ENCODE data around the gene KCNQ4. TPM values are rescaled to one million over a fixed set of nuclear protein-coding genes. Genes with fewer than 3 reads are reported as not detected.

KCNQ4 gene
- polyA plus RNA-seq, 3 donors, result 0.13 TPM; not detected in 2

- 100% methylated on average over 1 of the region's 3 CpGs for WGBS (ENCODE audit: insufficient coverage)
- Histone ChIP-seq H3K79me2 (ENCODE audit: insufficient read depth, low read length) (no peaks in the 10 kb centered on the region), H3K27me3 (ENCODE audit: control insufficient read depth in 2 of 2, insufficient read depth in 2 of 2, low read length in 2 of 2) (peaks cover 6 to 12% of the 10 kb centered on the region in 2 donors), H3K9ac (ENCODE audit: insufficient read depth, low read length, poor library complexity, severe bottlenecking) (no peak overlapping the region), H3K27ac (ENCODE audit: low read depth in 1 of 2, low read length in 2 of 2) (no peak overlapping the region), H3K4me3 (replicated peaks in 1 of 3; ENCODE audit: low read depth in 2 of 3, low read length in 3 of 3) (no peak overlapping the region), H3K9me3 (replicated peaks in 1 of 2; ENCODE audit: control insufficient read depth in 1 of 2, insufficient read depth in 1 of 2, low read length in 2 of 2) (no peaks in the 10 kb centered on the region), H4K20me1 (ENCODE audit: insufficient read depth, low read length) (no peaks in the 10 kb centered on the region), H2AFZ (ENCODE audit: insufficient read depth, low read depth, low read length, poor library complexity, severe bottlenecking) (no peak overlapping the region), H3K36me3 (replicated peaks in 1 of 2; ENCODE audit: control insufficient read depth in 1 of 2, insufficient read depth in 2 of 2, low read length in 2 of 2) (no peaks in the 10 kb centered on the region), H3K4me1 (ENCODE audit: control insufficient read depth in 1 of 2, insufficient read depth in 2 of 2, low read length in 2 of 2) (peaks cover 0 to 7% of the 10 kb centered on the region in 2 donors), H3K4me2 (replicated peaks; ENCODE audit: extremely low read depth, low read length, poor library complexity, severe bottlenecking) (no peak overlapping the region)
- DNase-seq, result no peak
- peaks cover 20% of the 10 kb centered on the region for H3K4me1 Mint-ChIP-seq
- peaks cover 0 to 6% of the 10 kb centered on the region in 2 donors for H3K36me3 Mint-ChIP-seq
- TF ChIP-seq, protein P1, sequence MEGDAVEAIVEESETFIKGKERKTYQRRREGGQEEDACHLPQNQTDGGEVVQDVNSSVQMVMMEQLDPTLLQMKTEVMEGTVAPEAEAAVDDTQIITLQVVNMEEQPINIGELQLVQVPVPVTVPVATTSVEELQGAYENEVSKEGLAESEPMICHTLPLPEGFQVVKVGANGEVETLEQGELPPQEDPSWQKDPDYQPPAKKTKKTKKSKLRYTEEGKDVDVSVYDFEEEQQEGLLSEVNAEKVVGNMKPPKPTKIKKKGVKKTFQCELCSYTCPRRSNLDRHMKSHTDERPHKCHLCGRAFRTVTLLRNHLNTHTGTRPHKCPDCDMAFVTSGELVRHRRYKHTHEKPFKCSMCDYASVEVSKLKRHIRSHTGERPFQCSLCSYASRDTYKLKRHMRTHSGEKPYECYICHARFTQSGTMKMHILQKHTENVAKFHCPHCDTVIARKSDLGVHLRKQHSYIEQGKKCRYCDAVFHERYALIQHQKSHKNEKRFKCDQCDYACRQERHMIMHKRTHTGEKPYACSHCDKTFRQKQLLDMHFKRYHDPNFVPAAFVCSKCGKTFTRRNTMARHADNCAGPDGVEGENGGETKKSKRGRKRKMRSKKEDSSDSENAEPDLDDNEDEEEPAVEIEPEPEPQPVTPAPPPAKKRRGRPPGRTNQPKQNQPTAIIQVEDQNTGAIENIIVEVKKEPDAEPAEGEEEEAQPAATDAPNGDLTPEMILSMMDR (IDR thresholded peaks at IDR 0.05), result no peak
- H3K9me3 Mint-ChIP-seq, result peaks cover 0 to 6% (median 4%) of the 10 kb centered on the region in 7 donors
- peaks cover 19 to 24% (median 20%) of the 10 kb centered on the region in 3 donors for H3K27me3 Mint-ChIP-seq (ENCODE audit: low read depth in 3 of 3)
- H3K27ac Mint-ChIP-seq, result no peak overlapping the region
- intact Hi-C loops (cut with micrococcal nuclease), result loop anchor here (10.0 kb wide), 2 partner anchors 238 to 248 kb away; no protein-coding TSS in a partner anchor
- H3K4me3 Mint-ChIP-seq, result no peak overlapping the region
These were observed 59.1 kb downstream of the KCNQ4 start for GRCh38 chr1:40842691-40843090.

DNA sequence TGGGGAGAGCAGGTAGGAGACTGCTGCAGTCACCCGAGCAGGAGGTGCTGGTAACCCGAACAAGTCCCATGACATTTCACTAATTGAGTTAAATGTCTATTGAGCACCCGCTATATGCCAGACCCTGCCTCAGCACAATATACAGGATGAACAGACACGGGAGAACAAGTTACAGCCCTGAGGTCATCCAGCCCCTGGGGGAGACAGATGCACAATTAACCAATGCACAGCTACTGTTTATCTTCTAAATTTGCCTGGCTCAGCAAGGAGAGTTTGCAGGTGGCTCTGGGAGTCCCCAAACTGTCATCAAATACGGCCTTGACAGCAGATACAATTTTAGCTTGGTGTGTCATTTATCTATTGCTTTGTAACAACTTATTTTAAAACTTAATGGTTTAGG is 60.5 kb downstream of the KCNQ4 start:
- Histone ChIP-seq H3K9ac (ENCODE audit: insufficient read depth, low read length, poor library complexity, severe bottlenecking) (no peak overlapping the region), H2AFZ (ENCODE audit: insufficient read depth, low read depth, low read length, poor library complexity, severe bottlenecking) (no peak overlapping the region), H3K27ac (ENCODE audit: low read depth in 1 of 2, low read length in 2 of 2) (no peak overlapping the region), H3K9me3 (replicated peaks in 1 of 2; ENCODE audit: control insufficient read depth in 1 of 2, insufficient read depth in 1 of 2, low read length in 2 of 2) (no peaks in the 10 kb centered on the region), H4K20me1 (ENCODE audit: insufficient read depth, low read length) (no peaks in the 10 kb centered on the region), H3K4me3 (replicated peaks in 1 of 3; ENCODE audit: low read depth in 2 of 3, low read length in 3 of 3) (no peak overlapping the region), H3K27me3 (ENCODE audit: control insufficient read depth in 2 of 2, insufficient read depth in 2 of 2, low read length in 2 of 2) (peaks cover 6 to 12% of the 10 kb centered on the region in 2 donors), H3K4me1 (ENCODE audit: control insufficient read depth in 1 of 2, insufficient read depth in 2 of 2, low read length in 2 of 2) (peaks cover 0 to 7% of the 10 kb centered on the region in 2 donors), H3K79me2 (ENCODE audit: insufficient read depth, low read length) (no peaks in the 10 kb centered on the region), H3K4me2 (replicated peaks; ENCODE audit: extremely low read depth, low read length, poor library complexity, severe bottlenecking) (no peak overlapping the region), H3K36me3 (replicated peaks in 1 of 2; ENCODE audit: control insufficient read depth in 1 of 2, insufficient read depth in 2 of 2, low read length in 2 of 2) (no peaks in the 10 kb centered on the region)
- peaks cover 0 to 6% of the 10 kb centered on the region in 2 donors for H3K36me3 Mint-ChIP-seq
- WGBS (ENCODE audit: insufficient coverage), result no CpG with 5 or more reads among the region's 5 CpGs
- intact Hi-C loops (cut with micrococcal nuclease), result loop anchor here (10.0 kb wide), 2 partner anchors 239 to 249 kb away; no protein-coding TSS in a partner anchor
- H3K4me1 Mint-ChIP-seq, result peaks cover 20% of the 10 kb centered on the region
- DNase-seq, result no peak
- peaks cover 19 to 24% (median 23%) of the 10 kb centered on the region in 3 donors for H3K27me3 Mint-ChIP-seq (ENCODE audit: low read depth in 3 of 3)
- H3K9me3 Mint-ChIP-seq, result peaks cover 0 to 6% (median 4%) of the 10 kb centered on the region in 7 donors
- H3K4me3 Mint-ChIP-seq, result no peak overlapping the region
- no peak overlapping the region for H3K27ac Mint-ChIP-seq
- TF ChIP-seq, protein P1 (IDR thresholded peaks at IDR 0.05), result no peak

Measured in CD14-positive monocyte (primary cell).